NCI-H146 treated with DMSO at 0.1 percent for 48 hours (cell line): ENCODE measurements around the gene LY6G5B.

Experiments
- DNase-seq: peaks from one replicate; lab custom pipeline; 2025; ENCODE audit not compliant: unreplicated experiment; lab: John Stamatoyannopoulos, UW

LY6G5B gene

GRCh38 chr6:31662124-31662723 lies 7.6 kb upstream of the LY6G5B start:
- DNase-seq: no peak

DNA sequence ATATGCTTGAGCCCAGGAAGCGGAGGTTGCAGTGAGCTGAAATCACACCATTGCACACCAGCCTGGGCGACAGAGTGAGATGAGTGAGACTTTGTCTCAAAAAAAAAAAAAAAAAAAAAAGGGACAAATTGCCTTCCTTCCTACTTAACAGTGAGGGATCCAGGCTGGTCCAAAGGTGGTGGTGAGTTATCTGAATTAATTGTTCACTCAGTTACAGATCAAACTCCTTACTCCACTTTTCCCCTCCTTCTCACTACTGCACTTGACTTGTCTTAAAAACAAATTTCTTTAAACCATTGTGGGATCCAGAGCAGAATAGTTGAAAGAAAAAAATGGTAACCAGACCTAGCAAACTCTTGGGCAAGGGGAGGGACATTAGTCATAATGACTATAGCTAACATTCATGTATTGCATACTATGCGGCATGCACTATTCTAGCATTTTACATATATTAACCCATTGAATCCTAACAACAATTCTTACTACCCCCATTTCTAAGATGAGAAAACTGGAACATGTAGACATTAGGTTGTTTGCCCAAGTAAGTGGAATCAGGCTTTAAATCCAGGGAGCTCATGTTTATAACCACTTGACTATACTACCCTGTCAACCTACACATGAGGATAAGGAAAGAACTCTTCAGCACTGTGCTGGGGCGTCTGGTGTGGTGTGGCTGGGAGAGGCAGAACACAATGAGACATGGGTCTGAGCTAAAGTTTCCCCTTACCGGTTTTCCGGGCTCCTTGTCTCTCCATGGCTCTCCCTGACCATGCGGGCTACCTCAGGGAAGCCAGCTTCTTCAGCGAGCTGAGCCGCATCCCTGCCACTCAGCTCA lies 6.4 kb upstream of the LY6G5B start:
- DNase-seq: no peak

DNA sequence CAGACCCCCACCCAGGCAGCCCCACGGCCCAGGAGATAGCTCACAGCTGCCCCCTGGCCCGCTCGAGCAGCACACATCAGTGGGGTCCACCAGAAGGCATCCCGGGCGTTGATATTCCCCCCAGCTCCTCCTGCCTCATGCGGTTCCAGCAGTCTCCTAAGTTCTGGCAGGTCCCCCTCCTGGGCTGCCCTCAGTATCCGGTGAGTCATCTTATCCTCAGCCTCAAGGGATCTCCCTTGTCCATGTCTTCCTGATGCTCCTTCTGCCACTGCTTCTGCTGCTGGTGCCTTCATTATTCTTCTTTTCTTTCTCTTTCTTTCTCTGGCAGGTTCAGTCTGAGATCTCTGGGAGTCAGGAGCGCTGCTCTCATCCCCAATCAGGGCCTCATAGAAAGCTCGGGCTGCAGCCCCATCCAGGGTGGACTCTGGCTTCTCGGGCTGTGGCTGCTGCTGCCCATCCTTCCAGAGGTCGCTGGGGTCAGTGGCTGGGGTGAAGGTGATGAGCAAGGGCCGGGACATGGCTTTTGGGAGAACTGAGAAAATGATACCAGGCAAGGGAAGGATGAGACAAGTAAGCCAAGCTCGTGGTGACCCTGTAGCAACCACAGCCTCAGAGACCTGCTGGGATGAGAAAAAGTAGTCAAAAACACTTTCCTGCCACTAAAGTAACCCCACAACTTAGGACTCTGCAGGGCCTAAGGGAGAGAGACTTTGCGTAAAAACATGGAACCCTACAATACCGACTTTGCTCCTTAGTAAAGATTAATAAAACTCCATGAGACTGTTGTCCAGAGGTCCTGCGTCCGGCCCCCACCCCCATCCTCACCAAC lies 5.6 kb upstream of the LY6G5B start:
- no peak for DNase-seq

GRCh38 chr6:31664790-31665500 lies 4.8 kb upstream of the LY6G5B start, which contains the start of gene GPANK1:
Gene GPANK1, minus strand, starts transcription at chr6:31664997. Its CDS starts 519 bp downstream, at chr6:31664478.
- DNase-seq: peak; percentile 80

GRCh38 chr6:31665501-31666336 lies 4.1 kb upstream of the LY6G5B start, which contains the start of gene CSNK2B:
Gene CSNK2B, plus strand, starts transcription at chr6:31666080. Its CDS starts 752 bp downstream, at chr6:31666832.
- DNase-seq: peak; percentile 96

DNA sequence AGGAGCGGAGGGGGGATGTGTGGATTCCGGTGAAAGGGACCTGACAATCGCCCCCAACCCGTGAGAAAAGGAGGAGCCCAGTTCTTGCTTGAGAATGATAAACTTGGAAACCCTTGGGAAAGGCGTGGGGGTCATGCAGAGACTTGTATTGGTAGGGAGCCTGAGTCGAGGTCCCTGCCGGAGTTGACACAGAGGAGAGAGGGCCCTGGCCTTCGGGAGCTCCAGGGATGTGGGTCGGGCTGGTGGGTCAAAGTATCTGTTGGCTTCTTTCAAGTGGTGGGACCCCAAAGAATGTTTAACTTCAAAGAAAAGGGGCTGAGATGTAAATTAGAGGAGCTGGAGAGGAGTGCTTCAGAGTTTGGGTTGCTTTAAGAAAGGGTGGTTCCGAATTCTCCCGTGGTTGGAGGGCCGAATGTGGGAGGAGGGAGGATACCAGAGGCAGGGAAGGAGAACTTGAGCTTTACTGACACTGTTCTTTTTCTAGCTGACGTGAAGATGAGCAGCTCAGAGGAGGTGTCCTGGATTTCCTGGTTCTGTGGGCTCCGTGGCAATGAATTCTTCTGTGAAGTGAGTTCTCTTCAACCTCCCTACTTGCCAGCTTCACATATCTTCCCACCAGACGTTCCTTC lies 3.3 kb upstream of the LY6G5B start:
- no peak for DNase-seq

- DNase-seq: no peak
These were observed 6.6 kb downstream of the LY6G5B start for GRCh38 chr6:31676322-31676903.

- DNase-seq: no peak
These were observed 7.1 kb downstream of the LY6G5B start for GRCh38 chr6:31676904-31677303.

GRCh38 chr6:31677955-31678354 lies 8.2 kb downstream of the LY6G5B start:
- DNase-seq: no peak

- DNase-seq: peak; percentile 81
These were observed 10.7 kb downstream of the LY6G5B start, which contains the start of gene LY6G5C for GRCh38 chr6:31680226-31681134. Gene LY6G5C, minus strand, starts transcription at chr6:31681067. Its CDS starts 694 bp downstream, at chr6:31680373.

GRCh38 chr6:31681135-31681671 lies 11.4 kb downstream of the LY6G5B start:
- no peak for DNase-seq

GRCh38 chr6:31683591-31683990 lies 13.8 kb downstream of the LY6G5B start:
- no peak for DNase-seq

- no peak for DNase-seq
These were observed 16.7 kb downstream of the LY6G5B start for GRCh38 chr6:31686483-31686882.

DNA sequence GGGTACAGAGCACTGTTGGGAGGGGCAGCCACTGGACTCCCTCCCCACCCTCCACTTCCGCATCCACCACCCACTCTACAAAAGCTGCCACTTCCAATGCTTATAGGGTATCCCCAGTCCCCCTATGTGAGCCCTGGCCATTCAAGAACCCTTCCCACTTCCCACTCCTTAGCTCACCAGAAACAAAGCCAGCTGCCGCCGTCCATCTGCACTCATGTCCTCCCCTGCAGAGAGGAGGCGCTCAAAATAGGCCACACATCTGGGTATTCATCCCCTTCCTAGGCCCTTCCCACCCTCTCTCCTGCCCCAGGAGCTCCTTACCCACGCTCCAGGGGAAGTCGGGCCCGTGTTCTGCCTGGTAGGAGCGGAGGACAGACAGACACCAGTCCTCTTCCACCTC lies 17.5 kb downstream of the LY6G5B start:
- no peak for DNase-seq

DNA sequence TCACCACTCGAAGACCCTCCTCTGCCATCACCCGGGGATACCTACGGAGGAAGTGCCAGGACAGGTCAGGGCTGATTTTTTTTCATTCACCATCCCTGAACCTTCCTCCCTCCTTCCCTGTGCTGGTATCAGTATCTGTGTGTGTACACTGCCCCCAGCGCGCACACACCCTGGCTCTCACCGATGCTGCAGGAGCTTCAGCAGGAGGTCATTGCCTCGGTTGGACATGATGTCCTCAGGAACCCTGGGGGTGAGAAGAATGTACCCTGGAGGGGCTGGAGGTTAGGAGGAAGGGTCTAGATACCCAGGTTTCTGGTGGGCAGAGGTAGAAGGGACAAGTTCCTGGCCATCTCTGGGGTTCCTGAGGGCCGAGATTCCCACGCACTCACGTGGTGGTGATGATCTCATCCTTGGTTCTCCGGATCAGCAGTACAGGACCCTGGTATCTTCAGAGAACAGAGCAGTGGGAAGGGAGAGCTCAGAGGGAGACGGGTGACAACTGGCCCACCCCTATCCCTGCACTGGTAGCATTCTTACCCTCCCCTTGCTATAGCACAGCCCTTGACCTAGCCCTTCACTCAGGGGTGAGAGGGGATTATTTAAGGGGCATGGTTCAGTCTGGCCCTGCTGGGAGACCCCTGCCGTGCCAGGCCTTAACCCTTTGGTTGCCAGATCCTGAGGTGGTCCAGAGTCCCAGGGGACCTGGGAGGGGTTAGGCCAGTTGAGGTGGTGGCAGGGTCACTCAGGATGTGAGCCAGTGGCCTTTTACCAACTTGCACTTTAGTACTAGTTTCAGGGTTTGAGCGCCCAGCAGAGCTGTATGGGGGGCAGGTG lies 18.3 kb downstream of the LY6G5B start:
- DNase-seq: no peak

DNA sequence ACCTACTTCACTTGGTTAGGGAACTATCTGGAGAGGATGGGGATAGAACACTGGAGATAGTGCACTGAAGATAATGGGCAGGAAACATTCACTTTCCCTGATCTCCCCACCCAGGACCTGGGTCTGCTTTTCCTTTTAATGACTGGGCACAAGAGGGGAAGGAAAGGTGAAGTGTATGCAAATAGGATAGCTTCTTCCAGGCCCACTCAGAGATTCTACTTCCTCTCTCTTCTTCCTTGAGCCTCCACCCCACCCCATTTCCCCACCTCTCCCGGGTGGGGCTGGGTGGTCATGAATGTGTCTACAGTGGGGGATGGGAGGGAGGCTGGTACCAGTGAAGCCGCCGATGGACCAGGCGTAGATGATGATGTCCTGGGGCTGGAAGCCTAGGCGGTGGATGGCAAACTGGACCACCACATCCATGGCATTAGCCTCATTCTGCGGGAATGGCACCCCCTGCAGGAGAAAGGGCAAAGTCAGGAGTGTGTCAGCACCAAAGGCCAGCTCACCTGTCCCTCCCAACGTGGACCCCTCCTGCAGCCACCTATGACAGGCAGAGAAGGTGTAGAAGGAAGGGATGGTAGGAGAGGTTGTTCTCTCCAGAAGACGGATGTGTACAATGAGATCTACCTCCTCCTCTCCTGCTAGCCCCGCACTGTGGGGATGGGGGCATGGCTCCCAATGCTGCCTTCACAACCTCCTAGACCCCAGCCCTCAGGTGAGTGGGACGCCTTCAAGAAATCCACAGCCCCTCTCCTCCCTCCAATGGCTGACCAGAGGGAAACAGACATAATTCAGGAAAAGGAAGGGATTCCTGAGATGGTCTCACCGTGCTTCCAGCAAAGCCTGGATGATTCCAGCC lies 19.7 kb downstream of the LY6G5B start:
- DNase-seq: no peak
